GM12801 (cell line): Measurements from ENCODE around the gene SLC8A1.

Source experiments
- CTCF ChIP-seq: IDR thresholded peaks from one replicate; pipeline ENCODE4 v1.5.1; 2011; ENCODE audit warnings: control low read depth; ENCODE audit not compliant: insufficient read length; ENCODE audit errors: extremely low read depth

The SLC8A1 gene

DNA sequence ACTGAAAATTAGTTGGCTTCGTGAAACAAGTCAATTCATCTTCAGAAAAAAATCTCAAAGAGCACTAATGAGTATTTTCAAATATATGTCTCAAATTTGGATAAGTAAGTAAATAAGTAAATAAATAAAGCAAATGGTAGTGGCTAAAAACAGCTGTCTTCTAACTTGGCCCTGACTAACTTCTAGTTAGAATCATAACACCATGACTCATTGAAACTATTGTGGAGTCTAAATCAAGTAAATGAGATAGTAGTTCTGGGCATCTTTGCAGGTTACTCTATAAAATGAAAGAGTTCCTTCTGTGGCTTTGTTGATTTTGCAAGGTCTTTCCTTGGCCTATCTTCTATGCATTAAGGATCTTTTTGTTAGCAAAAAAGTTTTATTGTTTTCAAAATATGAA is 110.7 kb downstream of the SLC8A1 start:
- TF ChIP-seq CTCF, result no peak

DNA sequence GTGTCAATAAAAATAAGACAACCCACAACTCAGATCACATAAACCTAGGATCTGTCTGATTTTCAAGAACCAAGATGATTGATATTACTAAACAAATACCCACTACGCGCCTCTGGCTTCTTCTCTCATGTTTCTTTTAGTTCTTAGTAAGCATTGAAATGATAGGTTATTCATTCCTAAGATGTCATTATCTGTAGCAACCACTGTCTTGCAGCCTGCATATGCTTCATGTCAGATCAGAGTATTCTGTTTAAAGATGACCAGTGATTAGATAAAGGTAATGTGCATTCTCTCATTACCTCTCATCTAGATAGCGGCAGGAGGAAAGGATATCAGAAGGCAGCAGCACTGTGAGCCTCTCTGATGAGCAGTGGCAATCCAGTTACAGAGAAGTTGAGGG is 112.9 kb downstream of the SLC8A1 start:
- no peak for TF ChIP-seq CTCF

DNA sequence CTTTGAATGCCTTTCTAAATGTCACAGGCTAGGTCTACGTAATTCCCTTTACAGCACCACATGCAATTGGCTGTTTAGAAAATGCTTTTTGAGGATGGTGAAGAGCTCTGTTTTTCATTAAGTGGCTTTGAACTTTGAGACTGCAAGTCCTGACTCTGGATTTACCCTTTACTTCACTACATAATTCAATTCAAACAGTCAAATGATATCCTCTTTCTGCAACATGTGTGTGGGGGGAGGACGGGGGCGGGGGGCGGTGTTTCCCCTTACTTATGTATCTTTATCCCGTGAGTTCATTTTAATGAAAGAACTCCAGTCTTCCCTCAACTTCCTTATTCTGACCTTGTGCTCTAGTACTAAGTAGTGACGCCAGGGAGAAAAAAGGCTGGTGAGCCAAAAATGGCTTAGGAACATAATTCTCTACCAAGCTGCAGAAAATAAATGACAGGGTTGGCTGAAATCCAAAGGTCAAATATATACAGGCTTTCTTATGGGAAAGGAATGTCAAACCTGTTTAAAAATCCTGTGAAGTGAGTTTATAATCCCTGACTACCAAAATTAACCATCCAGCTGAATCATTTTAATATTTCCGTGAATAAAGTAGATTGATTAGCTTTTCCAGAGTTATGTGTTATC is 119.6 kb downstream of the SLC8A1 start:
- no peak for TF ChIP-seq CTCF

DNA sequence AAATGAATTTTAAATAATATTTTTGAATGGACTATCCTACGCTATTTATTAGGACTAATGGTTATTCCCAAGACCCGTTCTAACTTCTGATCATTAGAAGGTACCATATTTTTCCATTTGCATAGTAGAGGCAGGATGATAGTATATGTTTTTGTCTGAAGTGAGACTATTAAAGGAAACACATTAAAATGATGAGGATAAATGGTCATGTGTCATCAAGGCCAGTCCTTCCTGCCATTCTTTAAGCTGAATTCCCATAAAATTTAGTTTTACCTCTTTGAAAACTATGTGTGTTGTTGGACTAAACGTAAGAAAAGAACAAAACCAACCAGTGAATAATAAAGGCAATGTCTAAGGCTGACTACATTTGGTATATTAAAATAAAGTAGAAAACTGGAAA is 121.8 kb downstream of the SLC8A1 start:
- no peak for TF ChIP-seq CTCF

DNA sequence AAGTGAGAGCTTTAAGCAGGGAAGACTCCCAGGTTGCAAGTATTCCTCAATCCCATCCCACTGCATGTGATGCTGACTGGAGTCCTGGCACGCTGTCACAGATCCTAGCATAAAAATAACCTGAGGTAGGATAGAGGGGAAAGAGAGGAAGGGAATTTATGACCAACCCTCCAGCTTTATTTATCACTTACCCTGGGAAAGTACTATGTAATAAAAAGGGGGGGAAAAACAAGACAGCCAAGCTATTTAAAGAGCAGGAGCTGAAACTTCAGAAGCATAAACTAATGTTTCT is 122.2 kb downstream of the SLC8A1 start:
- TF ChIP-seq CTCF, result no peak

DNA sequence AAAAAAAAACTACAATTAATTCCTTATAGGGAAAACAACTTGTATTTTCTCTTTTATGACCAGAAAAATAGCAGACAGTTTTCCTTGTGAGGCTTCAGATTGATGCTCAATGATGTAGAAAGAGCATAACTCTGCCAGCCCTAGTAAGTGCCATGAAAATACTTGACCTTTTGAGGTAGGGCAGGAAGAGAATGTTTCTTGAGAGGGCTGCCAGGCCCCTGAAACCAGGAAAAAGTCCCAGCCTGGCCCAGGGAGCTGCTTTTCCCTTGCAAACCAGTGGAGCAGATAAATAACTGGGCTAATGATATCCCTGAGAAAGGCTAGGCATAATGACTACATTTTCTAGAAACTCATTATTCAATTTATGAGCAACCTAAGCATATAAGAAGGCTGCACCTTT is 126.8 kb downstream of the SLC8A1 start:
- TF ChIP-seq CTCF, result no peak

DNA sequence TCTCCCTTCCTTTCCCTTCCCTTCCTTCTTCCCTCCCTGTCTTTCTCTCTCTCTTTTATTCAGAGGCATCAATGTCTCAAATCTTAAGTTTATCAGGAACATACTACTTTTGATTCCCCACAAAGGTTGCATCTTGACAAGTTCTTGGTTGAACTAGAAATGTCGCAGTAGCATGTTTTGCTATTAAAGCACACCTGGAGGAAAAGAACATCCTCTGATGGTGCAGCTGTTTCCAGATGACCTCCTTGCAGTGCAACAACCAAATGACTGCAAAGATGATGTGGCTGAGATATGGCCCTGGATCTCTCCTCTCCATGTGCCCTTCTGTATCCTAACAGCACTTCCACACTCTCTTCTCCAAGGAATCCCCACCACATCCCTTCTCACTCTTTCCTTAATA is 127.2 kb downstream of the SLC8A1 start:
- no peak for TF ChIP-seq CTCF

DNA sequence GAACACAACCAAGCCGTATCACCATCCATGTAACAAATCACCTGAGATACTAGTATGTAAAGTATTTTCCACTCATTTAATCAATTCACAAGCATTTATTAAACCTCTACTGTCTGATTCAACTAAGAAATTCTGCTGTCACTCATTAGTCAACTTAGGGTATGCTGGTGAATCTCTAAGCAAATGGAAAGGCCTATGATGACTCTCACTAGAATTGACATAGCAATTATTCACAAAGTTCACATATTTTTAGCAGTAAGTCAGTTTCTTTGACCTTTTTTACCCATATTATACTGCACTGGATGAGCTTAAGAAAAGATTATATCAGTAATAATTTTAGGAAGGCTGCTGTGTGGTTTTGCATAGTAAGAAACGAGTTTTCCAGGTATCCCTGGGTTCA is 130.1 kb downstream of the SLC8A1 start:
- no peak for TF ChIP-seq CTCF
